NCI-H128 (cell line): ENCODE data around the gene PTPRE.

ENCODE experiments used
- DNase-seq: peaks from one replicate; lab custom pipeline; 2025; ENCODE audit not compliant: unreplicated experiment; lab: John Stamatoyannopoulos, UW

The PTPRE gene

GRCh38 chr10:128056303-128057050 lies 149.6 kb downstream of the PTPRE start:
- no peak for DNase-seq

GRCh38 chr10:128058106-128058749 lies 151.3 kb downstream of the PTPRE start:
- DNase-seq: no peak

GRCh38 chr10:128058750-128059134 lies 151.8 kb downstream of the PTPRE start:
- no peak for DNase-seq

- DNase-seq: no peak
These were observed 152.5 kb downstream of the PTPRE start for GRCh38 chr10:128059266-128059981.

- no peak for DNase-seq
These were observed 153.0 kb downstream of the PTPRE start for GRCh38 chr10:128059982-128060293.

- DNase-seq: no peak
These were observed 153.7 kb downstream of the PTPRE start for GRCh38 chr10:128060341-128061250.

GRCh38 chr10:128061306-128062300 lies 154.7 kb downstream of the PTPRE start:
- no peak for DNase-seq

- DNase-seq: no peak
These were observed 155.5 kb downstream of the PTPRE start for GRCh38 chr10:128062331-128062880.

- DNase-seq: no peak
These were observed 156.1 kb downstream of the PTPRE start for GRCh38 chr10:128062881-128063563.

- no peak for DNase-seq
These were observed 156.8 kb downstream of the PTPRE start for GRCh38 chr10:128063736-128064107.

GRCh38 chr10:128064108-128064969 lies 157.4 kb downstream of the PTPRE start:
- no peak for DNase-seq

GRCh38 chr10:128064970-128065580 lies 158.2 kb downstream of the PTPRE start:
- no peak for DNase-seq

- DNase-seq: no peak
These were observed 159.1 kb downstream of the PTPRE start for GRCh38 chr10:128065881-128066534.

GRCh38 chr10:128066870-128067382 lies 160.0 kb downstream of the PTPRE start:
- no peak for DNase-seq

- no peak for DNase-seq
These were observed 160.9 kb downstream of the PTPRE start for GRCh38 chr10:128067691-128068397.
